ENCODE data around the gene ZNF503.

ZNF503 gene

GRCh38 chr10:75352650-75353049 lies 48.9 kb downstream of the ZNF503 start:
- DNase-seq, result no peak

- no peak for DNase-seq
Measured at GRCh38 chr10:75351637-75352036, 49.9 kb downstream of the ZNF503 start.

DNA sequence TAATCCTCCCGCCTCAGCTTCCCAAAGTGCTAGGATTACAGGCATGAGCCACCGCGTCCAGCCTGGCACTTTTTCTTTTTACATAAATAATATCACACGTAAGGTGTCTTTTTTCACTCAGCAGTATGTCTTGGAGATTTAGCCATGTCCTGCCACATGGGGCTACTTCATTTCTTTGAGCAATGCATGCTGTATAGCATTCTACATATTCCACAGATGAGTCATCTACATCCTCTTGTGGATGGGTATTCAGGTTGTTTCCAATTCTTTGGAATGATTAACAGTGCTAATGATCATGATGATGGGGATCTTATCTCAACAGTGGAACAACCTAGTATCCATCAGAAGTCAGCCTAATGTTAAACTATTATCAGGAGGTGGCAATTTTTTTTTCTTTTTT lies 50.8 kb downstream of the ZNF503 start:
- DNase-seq, result no peak
